NCI-H1105 (cell line): Measurements from ENCODE around the gene GNB5.
"Not testable (repeated sequence)": the region's sequence is repeated elsewhere in the genome, so short reads cannot be mapped to it uniquely, and the experiment has no call there.

ENCODE experiments used
- DNase-seq: peaks from one replicate; lab custom pipeline; 2025; lab: John Stamatoyannopoulos, UW

GNB5 gene

DNA sequence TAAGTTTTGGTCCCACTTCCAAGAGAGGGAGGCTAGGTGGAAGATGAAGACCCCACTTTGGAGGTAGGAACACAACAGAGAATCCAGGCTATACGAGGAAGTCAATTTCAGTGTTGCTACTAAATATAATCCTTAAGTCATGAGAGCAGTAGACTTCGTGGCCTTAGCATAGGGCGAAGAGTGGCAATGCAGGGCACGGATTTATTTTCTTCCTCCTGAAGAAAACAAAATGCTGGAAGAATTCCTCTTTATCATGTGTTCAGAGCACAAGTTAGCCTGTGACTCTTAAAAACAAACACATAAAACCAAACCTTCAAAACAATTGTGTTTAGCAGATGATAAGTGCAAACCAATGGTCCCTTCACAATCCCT, 98.0 kb downstream of the GNB5 start:
- DNase-seq = no peak

GRCh38 chr15:52090193-52090592, 101.0 kb downstream of the GNB5 start:
- DNase-seq = no peak

DNA sequence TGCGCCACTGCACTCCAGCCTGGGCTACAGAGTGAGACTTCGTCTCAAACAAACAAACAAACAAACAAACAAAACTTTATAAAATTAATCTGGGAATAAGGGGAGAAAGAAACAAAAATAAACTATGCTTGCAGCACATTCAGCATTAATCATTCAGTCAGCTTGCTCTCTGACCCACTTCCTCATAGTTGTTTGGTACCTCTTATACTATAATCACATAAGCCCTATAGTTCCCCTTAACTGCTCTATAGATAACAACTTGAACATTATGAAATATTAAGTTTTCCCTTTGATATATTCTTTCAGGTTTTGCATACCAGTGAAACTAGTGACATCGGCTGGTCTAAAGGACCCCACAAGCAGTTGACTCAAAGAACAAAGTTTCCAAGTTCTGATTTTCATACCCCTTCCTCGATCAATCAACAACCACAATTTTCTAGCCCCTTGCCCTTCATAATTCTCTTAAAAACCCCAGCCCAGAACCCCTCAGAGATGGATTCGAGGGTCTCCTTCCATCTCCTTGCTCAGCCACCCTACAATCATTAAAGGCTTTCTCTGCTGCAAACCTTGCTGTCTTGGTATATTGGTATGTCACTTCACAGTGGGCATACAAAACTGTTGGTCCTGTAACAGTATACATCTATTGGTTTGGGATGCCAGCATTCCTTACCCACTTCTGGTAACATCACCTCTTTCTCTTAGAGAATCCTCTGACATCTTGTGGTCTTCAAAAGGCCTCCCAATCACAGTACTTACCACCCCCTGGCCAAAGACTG, 105.0 kb downstream of the GNB5 start:
- DNase-seq = no peak

- no peak for DNase-seq
These were observed 105.9 kb downstream of the GNB5 start for GRCh38 chr15:52085299-52085698.

GRCh38 chr15:52083603-52084002, 107.6 kb downstream of the GNB5 start:
- no peak for DNase-seq

DNA sequence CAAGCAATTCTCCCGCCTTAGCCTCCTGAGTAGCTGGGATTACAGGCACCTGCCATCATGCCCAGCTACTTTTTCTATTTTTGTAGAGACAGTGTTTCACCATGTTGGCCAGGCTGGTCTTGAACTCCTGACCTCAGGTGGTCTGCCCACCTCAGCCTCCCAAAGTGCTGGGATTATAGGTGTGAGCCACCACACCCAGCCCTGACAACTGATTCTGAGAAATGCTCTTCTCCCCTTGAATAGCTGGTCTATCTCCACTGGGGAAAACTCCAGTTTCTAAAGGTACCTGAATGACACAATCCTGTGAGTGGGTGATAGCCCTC, 108.2 kb downstream of the GNB5 start:
- not testable (repeated sequence) for DNase-seq

DNA sequence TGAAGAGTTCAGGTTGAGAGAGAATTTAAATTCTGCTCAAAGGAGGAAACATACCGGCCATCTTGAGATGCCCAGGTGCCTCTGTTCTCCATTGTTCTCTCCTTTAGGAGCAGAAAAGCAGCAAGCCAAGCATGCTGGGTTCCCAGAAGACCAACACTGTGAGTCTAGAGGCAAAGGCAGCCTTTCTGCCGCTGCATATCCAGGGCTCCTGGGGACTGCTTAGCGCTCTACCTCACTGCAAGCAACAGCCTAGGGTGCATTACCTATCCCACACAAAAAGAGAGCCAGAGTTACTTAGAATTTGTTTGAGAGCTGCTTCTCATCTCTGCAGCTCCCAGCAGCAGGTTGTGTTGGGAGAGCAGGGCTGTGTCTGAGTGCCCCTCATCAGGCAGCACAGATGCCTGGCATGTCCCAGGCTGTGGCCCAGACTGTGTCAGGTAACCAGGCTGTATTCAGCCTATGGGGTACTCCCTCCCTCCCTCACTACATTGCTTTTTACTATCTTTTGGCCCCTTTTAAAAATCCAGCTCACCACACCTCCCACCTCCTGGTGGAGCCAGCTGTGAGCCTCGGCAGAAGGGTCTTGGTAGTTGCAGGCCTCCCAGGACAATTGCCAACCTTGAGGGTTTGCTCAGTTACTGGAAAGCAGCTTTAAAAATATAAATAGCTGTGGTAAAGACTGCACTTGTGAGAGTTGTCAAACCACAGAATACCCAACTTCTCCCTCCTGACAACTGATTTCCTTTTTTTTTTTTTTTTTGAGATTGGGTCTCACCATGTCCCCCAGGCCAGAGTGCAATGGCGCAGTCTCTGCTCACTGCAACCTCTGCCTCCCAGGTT, 108.8 kb downstream of the GNB5 start:
- no peak for DNase-seq

- no peak for DNase-seq
These were observed 110.3 kb downstream of the GNB5 start for GRCh38 chr15:52080706-52081392.

GRCh38 chr15:52080031-52080430, 111.2 kb downstream of the GNB5 start:
- no peak for DNase-seq

DNA sequence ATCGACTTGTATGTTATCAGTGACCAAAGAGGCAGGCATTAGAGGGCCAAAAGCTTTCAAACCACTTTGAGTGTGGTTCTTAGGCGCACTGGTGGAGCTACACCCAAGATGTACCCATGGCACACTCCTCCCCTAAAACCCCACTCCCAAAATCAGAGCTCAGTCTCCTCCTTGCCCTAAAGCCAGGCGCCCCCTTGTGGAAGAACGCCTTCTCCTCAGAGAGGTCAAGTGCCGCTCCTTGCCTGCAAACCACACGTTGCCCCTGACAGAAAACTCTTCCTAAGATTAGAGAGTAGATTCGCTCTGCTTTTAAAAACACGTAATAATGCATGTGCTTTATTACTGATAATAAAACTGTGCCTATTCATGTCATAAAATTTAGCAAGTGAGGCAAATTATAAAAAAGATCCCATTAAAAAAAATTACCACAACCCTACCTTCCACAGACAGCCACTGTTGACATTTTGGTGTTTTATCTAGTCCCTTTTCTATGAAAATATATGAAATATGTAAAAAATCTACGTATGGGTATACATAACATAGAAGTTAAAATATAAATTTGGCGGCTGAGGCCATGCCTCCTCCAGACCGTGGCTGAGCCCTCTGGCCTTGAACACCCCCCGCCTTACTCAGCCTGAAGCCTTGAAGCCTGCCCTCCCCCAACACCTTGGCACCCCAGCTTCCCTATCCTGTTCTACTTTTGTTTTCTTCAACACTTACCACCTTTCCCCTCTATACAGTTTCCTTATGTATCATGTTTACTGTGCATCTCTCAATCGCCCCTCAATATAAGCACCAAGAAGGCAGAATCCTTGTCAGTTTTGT, 112.1 kb downstream of the GNB5 start:
- DNase-seq = peak; percentile 31

DNA sequence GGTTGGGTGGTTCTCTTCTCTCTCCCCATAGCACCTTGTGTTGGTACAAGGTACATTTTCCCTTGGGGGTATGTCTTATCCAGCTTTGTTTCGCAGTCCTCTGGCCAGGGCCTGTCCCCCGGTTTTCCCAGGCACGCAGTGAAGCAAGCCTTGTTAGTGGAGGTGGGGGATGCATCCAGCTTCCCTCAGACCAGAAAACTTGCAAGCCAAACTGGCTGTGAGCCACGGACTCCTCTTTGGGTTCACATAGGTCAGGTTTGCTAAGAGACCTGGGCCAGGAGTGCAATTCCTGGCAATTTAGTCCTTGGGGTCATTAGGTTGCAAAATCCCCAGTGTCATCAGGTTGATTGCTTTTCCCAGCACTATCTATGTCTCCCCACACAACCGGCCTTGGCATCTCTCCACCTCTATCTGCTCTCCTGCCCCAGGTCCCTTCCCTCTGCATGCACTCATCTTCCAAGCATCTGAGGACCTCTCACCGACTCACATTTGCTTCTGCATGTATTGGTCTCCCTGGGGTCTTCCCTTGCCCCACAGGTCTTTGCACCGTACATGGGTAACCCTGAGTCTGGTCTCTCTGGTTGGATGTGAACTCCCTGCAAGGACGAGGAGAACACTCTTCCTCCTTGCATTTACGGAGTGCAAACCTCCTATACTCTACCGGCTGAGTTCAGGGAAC, 112.9 kb downstream of the GNB5 start:
- no peak for DNase-seq

DNA sequence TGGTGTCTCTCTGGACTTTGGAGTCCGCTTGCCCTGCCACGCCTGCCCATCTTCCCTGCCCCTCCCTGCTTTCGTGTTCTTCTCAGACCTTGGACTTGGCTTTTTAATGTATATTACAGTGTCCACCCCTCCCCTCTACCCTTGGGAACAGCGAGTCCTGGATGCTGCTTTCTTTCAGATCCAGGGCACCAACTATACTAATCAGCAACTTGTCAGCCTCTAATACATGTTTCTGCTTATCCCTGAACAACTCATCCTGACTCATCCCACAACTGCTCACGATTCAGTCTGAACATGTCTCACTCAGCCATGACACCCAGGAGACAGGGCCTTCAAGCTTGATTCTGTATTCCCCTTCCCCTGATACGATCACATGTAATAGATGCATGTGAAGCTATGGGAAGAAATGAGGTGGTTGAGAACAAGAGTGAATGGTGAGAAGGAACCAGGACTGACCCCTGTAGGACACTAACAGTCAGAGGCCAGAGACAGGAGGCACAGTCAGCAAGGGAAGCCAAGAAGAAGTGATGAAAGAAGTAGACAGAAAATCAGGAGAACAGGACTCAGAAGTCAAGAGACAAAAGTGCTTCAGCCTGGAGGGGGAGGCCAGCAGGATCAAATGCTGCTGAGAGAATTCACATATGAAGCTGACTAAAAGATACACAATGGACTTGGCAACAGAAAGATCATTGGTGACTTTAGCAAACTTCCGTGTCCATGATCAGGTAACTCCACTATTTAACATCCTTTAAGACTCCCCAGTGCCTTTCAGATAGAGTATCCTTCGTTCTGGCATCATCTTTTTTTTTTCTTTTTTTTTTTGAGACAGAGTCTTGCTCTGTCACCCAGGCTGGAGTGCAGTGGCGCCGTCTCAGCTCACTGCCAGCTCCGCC, 114.1 kb downstream of the GNB5 start:
- no peak for DNase-seq

GRCh38 chr15:52071570-52071969, 119.6 kb downstream of the GNB5 start:
- DNase-seq = no peak

GRCh38 chr15:52069559-52069958, 121.6 kb downstream of the GNB5 start:
- DNase-seq = no peak

DNA sequence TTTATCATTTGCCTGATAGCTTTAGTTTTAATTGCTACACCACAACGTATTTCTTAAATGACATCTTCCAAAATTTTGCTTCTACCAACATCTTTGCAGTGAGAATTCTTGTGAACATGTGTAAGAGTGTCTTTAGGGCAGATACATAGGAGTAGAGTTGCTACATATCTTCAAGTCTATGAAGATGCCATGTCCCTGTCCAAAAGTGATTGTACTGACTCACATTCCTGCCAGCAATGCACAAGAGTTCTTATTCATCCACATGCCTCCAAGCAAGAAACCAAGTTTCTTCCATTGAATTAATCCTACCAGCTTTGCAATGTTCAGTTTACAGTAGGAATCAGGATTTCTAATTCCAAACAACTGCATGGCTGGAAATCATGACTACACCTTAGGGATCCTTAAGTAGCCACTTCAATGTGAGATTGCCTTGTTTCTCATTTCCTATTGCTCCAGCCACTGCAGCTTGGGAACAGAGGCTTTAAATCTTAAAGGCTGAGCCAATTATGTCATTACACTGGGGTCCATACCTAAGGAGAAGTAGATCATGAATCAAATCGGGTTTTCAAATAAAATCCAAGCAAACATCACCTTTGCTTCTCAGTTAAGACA, 123.1 kb downstream of the GNB5 start:
- no peak for DNase-seq

DNA sequence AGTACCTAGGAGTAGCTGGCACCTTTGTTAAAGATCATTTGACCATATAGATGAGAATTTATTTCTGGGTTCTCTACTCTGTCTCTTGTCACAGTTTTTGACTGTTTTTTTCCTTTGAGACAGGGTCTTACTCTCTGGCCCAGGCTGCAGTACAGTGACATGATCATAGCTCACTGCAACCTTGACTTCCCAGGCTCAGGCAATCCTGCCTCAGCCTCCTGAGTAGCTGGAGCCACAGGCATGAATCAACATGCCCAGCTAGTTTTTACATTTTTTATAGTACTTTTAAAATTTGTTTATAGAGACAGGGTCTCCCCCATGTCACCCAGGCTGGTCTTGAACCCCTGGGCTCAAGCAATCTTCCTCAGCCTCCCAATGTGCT, 123.7 kb downstream of the GNB5 start:
- no peak for DNase-seq

DNA sequence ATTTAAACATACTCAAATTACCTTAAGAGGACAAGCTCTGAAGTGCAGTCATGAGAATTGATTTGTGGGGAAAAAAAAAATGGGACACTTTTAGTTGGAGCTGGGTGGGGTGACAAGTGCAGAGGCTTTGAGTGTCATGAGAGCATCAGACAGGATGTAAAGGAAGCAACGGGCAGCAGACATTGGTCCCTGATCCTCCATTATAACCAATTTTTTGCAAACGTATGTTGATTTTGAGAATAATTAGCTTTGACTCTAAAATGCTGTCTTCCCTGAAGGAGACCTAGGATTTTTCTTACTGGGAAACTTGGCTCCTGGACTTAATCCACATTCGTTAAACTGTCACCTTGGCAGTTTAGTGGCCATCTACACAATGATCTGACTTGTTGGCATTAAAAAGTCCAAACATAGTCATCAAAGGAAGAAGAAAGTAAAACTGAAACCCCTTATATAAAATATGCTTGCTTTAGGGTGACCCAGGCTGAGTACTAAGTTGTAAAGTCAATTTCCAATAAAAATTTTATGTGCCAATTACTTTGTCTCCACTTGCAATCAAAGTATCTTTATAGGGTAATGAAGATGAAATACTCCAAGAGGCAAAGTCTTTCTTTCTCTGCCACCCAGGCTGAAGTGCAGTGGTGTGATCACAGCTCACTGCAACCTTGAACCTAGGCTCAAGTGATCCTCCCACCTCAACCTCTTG, 124.2 kb downstream of the GNB5 start:
- DNase-seq = no peak
